ENCODE measurements around the gene CKLF.
"Not testable (repeated sequence)": the region's sequence is repeated elsewhere in the genome, so short reads cannot be mapped to it uniquely, and the experiment has no call there.

CKLF gene

DNA sequence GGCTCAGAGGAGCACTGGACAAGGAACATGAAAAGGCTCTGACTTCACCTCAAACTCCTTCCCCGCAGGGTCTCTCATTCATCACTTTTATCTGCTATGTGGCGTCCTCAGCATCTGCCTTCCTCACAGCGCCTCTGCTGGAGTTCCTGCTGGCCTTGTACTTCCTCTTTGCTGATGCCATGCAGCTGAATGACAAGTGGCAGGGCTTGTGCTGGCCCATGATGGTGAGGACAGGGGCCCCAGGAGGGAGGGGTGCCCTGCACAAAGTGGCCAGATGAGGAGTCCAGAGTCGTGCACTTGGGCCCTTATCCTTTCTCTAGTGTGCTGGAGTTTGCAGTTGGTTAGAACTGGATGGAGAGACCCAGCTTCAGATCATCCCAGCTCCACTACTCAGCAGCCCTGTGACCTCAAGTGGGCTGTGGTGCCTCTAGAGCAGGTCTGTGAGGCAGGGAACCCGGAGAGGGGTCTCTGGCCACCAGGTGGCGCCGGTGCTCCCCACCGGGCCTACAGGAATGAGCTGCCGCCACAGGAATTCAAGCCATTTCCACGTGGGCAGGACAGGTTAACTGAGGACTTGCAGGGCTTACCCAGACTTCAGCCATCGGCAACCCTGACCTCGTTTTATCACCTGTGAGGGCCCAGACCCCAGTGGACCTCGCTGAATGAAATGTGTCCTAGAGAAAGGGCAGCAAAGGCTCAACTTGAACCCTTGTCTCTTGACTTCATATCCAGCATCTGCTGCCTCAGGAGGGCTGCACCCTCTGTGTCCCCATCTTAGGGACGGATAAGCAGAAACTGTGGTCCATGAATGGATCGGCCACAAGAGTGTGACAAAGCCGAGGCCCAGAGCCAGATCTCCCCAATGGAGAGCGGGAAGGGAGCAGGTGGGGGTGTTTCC lies 56.1 kb downstream of the CKLF start:
- no peak for TF ChIP-seq EZH2phosphoT487 (IDR thresholded peaks at IDR 0.05; ENCODE audit: borderline replicate concordance, low read length)
- peak; percentile 97 for TF ChIP-seq CTCF (IDR thresholded peaks at IDR 0.05; ENCODE audit: low read depth, low read length, poor library complexity, severe bottlenecking)
- H3K27ac ChIP-seq (ENCODE audit: low read depth, low read length) = no peak overlapping the region
- peaks cover 13% of the 10 kb centered on the region for H3K79me2 ChIP-seq (ENCODE audit: control insufficient read depth, low read length)

DNA sequence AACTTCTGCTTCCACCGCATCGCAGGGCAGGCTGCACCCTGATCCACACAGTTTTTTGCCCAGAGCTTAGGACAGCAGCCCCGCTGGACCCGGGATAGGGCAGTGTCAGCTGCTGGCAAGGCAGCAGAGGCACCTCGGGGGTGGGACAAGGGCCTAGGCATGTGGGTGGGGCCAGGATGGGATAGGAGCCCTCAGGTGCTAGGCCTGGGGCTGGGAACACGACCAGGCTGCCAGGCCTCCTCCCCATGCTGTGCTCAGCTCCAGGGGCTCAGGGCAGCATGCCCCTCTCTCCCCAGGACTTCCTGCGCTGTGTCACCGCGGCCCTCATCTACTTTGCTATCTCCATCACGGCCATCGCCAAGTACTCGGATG lies 56.7 kb downstream of the CKLF start:
- Histone ChIP-seq H3K27ac (ENCODE audit: low read depth, low read length) (no peak overlapping the region), H3K36me3 (ENCODE audit: control insufficient read depth, low read length) (peaks cover 38% of the 10 kb centered on the region)

More for the DNA sequence above, 56.1 kb downstream of the CKLF start:
- no peak overlapping the region for H3K4me3 ChIP-seq (ENCODE audit: low read length)
- H4K20me1 ChIP-seq (ENCODE audit: control insufficient read depth, insufficient read depth, low read depth, low read length) = peaks cover 7% of the 10 kb centered on the region; the same call in 1 of the 2 replicates
- H3K27me3 ChIP-seq (ENCODE audit: control insufficient read depth, low read length) = no peaks in the 10 kb centered on the region
- peaks cover 10% of the 10 kb centered on the region for H3F3A ChIP-seq (ENCODE audit: control insufficient read depth, insufficient read depth)
- peaks cover 38% of the 10 kb centered on the region for H3K36me3 ChIP-seq (ENCODE audit: control insufficient read depth, low read length)
- no peaks in the 10 kb centered on the region for H3K9me2 ChIP-seq (replicated peaks; ENCODE audit: control insufficient read depth, low read length)
- peaks cover 43% of the 10 kb centered on the region for H3K4me1 ChIP-seq (ENCODE audit: control insufficient read depth, low read length)
- H3K9me3 ChIP-seq (ENCODE audit: control insufficient read depth, insufficient read depth, low read length) = no peaks in the 10 kb centered on the region
- H3K4me2 ChIP-seq (ENCODE audit: low read length) = peak overlapping the region; percentile 24; the same call in 1 of the 2 replicates

GRCh38 chr16:66610111-66610820 lies 57.9 kb downstream of the CKLF start:
- Histone ChIP-seq H3K4me2 (ENCODE audit: low read length) (no peak overlapping the region), H3K4me1 (ENCODE audit: control insufficient read depth, low read length) (peaks cover 35% of the 10 kb centered on the region), H3K36me3 (ENCODE audit: control insufficient read depth, low read length) (peaks cover 38% of the 10 kb centered on the region), H3K9me2 (replicated peaks; ENCODE audit: control insufficient read depth, low read length) (no peaks in the 10 kb centered on the region), H3K4me3 (ENCODE audit: low read length) (no peak overlapping the region), H3K27me3 (ENCODE audit: control insufficient read depth, low read length) (no peaks in the 10 kb centered on the region), H3K9me3 (ENCODE audit: control insufficient read depth, insufficient read depth, low read length) (no peaks in the 10 kb centered on the region), H3F3A (ENCODE audit: control insufficient read depth, insufficient read depth) (peaks cover 8% of the 10 kb centered on the region; the same call in 1 of the 2 replicates), H3K79me2 (ENCODE audit: control insufficient read depth, low read length) (peaks cover 11% of the 10 kb centered on the region), H3K27ac (ENCODE audit: low read depth, low read length) (no peak overlapping the region), H4K20me1 (ENCODE audit: control insufficient read depth, insufficient read depth, low read depth, low read length) (peaks cover 7% of the 10 kb centered on the region)
- TF ChIP-seq EZH2phosphoT487 (IDR thresholded peaks at IDR 0.05; ENCODE audit: borderline replicate concordance, low read length) (no peak), CTCF (IDR thresholded peaks at IDR 0.05; ENCODE audit: low read depth, low read length, poor library complexity, severe bottlenecking) (no peak)

More for the DNA sequence above, 56.7 kb downstream of the CKLF start:
- H3K4me3 ChIP-seq (ENCODE audit: low read length) = no peak overlapping the region
- H3F3A ChIP-seq (ENCODE audit: control insufficient read depth, insufficient read depth) = peaks cover 8% of the 10 kb centered on the region; the same call in 1 of the 2 replicates
- peaks cover 7% of the 10 kb centered on the region; the same call in 1 of the 2 replicates for H4K20me1 ChIP-seq (ENCODE audit: control insufficient read depth, insufficient read depth, low read depth, low read length)
- TF ChIP-seq CTCF (IDR thresholded peaks at IDR 0.05; ENCODE audit: low read depth, low read length, poor library complexity, severe bottlenecking) = no peak
- no peak for TF ChIP-seq EZH2phosphoT487 (IDR thresholded peaks at IDR 0.05; ENCODE audit: borderline replicate concordance, low read length)
- H3K27me3 ChIP-seq (ENCODE audit: control insufficient read depth, low read length) = no peaks in the 10 kb centered on the region
- no peaks in the 10 kb centered on the region for H3K9me3 ChIP-seq (ENCODE audit: control insufficient read depth, insufficient read depth, low read length)
- H3K4me2 ChIP-seq (ENCODE audit: low read length) = no peak overlapping the region
- peaks cover 13% of the 10 kb centered on the region for H3K79me2 ChIP-seq (ENCODE audit: control insufficient read depth, low read length)
- H3K9me2 ChIP-seq (replicated peaks; ENCODE audit: control insufficient read depth, low read length) = no peaks in the 10 kb centered on the region
- peaks cover 36% of the 10 kb centered on the region for H3K4me1 ChIP-seq (ENCODE audit: control insufficient read depth, low read length)

DNA sequence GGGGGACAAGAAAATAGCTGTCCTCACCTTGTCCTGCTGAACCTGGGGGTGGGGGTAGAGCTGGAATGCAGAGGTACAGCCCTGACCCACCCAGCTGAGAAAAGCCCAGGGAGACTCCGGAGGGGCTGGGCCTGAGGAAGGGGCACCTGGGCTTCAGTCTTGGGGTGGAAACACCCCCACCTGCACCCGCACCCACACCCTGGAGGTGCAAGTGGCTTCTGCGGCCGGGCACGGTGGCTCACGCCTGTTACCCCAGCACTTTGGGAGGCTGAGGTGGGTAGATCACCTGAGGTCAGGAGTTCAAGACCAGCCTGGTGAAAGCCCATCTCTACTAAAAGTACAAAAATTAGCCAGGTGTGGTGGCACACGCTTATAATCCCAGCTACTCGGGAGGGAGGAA lies 59.5 kb downstream of the CKLF start:
- H3K27ac ChIP-seq (ENCODE audit: low read depth, low read length); H3K9me3 ChIP-seq (ENCODE audit: control insufficient read depth, insufficient read depth, low read length); H4K20me1 ChIP-seq (ENCODE audit: control insufficient read depth, insufficient read depth, low read depth, low read length); H3K4me3 ChIP-seq (ENCODE audit: low read length); H3K9me2 ChIP-seq (replicated peaks; ENCODE audit: control insufficient read depth, low read length); H3K4me2 ChIP-seq (ENCODE audit: low read length); H3K79me2 ChIP-seq (ENCODE audit: control insufficient read depth, low read length); H3K27me3 ChIP-seq (ENCODE audit: control insufficient read depth, low read length); H3F3A ChIP-seq (ENCODE audit: control insufficient read depth, insufficient read depth): not testable (repeated sequence)
- H3K4me1 ChIP-seq (ENCODE audit: control insufficient read depth, low read length) = peaks cover 20% of the 10 kb centered on the region
- peaks cover 38% of the 10 kb centered on the region for H3K36me3 ChIP-seq (ENCODE audit: control insufficient read depth, low read length)
